CD1c-positive myeloid dendritic cell (primary cell): Measurements from ENCODE around the gene MYOM1.

ENCODE experiments used
- DNase-seq: peaks from one replicate; pipeline ENCODE4 v3.0.0-alpha.2; 2016; ENCODE audit errors: extremely low spot score

MYOM1 gene

GRCh38 chr18:3250237-3251107 is 30.7 kb upstream of the MYOM1 start:
- peak; percentile 35 for DNase-seq

GRCh38 chr18:3248658-3249359 is 29.0 kb upstream of the MYOM1 start:
- peak; percentile 66 for DNase-seq

DNA sequence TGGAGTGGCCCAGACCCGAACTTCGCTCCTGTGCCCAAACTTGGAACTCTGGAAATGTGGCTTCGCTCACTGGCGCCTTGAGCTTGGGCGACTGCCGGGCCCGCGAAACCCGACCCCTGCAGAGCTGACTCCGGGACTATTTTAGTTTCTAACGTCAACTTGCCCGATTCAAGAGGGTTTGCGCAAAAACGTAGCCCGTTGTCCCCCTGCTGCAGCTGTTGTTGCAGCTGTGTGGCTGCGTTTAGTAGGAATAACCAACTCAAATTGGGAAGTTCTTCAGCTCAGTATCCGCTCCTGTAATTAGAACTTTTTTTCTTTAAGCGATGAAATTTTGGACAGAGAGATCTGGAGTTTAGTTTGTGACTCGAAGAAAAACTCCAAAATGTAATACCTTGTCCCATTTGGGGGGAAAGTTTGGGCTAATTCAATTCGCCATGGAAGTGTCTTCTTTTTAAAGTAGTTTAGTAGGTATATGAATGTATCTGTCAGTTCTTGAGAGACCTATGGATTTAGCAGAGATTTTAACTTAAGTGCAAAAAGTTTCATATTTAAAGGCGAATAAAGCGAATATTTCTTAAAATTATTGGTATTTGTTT is 28.4 kb upstream of the MYOM1 start:
- peak; percentile 60 for DNase-seq

DNA sequence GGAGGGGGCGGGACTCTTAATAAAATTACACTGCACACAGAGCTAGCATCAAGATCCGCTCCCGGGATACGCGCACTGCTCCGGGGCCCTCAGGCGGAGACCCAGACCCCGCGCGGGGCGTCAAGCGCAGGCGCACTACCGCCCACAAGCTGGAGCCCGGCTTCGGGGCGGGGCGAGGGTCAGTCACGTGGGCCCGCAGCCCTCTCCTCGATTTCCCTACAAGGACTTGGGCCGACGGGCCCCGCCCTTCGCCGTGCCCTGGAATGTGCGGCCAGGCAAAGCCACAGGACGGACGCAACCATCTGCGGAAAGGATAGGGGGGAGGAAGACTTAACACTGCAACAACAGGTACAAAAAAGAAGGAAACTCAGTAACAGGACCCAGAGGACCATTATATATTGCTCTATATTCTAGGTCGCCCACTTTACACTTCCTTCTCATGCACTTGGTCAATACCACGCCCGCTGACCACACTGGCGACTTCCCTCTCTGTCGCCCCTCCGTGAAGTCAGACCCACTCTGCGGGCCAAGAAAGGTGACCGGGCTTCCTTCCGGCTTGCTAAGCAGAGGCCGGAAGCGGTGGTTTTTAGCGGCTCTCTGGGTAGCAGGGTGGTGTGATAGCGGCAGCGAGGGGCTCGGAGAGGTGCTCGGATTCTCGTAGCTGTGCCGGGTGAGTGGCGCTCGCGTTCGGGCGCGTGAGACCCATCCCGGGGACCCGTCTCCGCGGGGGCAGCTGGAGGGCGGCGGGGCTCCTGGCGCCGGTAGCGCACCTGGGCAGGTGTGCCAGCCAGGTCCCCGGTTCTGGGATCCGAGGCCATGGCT is 27.7 kb upstream of the MYOM1 start, which contains the start of gene MYL12A:
Gene MYL12A (plus strand): TSS at position 562 of the 822 bp plus-strand sequence. CDS start 5,447 bp downstream, outside the sequence.
- DNase-seq: peak; percentile 95

DNA sequence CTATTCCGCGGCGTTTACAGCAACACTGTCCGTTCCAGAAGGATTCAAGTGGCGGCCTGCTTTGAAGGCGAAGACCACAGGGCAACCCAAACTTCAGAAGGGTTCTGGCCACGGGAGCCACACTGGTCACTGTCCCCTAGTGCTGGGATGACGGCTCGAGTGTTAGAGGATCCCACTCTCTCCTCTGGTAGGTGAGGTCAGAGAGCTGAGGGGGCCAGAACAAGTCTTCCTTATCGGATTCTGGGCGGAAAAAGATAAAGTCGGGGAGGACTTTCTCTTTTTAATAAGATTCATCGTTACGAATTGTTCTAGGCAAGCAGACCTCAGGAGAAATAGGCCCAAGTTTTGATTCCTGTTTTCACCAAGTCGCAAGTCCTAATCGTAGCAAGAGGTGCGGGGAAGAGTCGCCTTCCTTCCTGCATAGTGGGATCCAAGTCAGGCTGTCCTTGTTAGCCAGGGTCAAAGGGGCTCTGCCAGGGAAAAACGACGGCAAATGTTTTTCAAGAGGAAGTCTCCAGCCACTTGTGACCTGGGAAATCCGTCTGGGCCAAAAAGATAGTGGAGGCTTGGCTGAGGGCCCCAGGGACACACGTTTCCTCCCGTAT is 27.0 kb upstream of the MYOM1 start:
- DNase-seq: no peak

GRCh38 chr18:3245853-3246634 is 26.3 kb upstream of the MYOM1 start:
- peak; percentile 89 for DNase-seq

DNA sequence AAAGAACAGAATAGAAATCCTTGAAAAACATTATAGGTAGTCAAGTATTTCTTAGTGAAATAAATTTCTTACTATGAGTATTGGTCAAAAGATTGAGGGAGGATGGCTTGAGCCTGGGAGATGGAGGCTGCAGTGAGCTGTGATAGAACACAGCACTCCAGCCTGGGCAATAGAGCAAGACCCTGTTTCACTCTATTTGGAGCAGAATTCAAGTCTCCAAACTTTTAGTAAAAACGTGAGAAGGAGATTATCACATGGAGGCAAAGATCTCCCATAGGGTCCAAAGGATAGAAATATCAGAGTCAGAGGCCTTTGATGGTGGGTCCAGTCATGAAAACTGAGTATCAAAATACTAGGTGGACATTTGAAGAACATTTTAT is 25.4 kb upstream of the MYOM1 start:
- no peak for DNase-seq

GRCh38 chr18:3238742-3239141 is 19.0 kb upstream of the MYOM1 start:
- no peak for DNase-seq

DNA sequence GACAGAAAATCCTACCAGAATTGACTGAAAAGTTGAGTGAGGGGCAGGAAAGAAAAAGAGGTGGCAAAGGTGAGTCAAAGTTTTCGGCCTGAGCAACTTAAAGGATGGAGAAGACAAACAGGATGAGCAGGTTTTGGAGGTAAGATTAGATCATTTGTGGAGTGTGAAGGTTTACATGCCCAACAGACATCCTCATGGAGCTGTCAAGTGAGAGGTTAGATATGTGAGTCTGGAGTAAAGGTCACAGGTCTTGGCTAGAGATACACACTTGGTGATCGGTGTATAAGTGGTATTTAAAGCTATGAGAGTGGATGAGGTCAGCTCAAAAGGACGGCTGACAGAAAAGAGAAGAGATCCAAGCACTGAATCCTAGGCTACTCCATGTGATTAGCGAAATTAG is 16.7 kb upstream of the MYOM1 start:
- no peak for DNase-seq

DNA sequence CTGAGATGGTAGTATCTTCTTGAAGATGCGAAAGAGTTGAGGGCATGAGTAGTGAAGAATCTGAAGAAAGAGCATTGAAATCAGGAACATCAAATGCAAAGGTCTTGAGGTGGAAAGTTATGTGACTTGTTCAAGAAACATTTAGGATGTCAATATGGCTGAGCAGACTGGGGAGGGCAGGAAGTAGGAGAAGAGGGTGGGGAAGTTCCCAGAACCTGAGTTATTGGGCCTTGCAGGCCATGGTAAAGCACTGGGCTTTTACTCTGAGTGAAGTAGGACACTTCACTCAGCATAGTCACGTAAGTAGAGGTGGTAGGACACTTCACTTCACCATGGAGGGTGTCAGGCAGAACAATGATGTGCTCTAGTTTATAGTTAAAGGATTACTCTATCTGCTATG is 16.1 kb upstream of the MYOM1 start:
- DNase-seq: no peak

- DNase-seq: no peak
Observed at GRCh38 chr18:3234457-3234856, 14.7 kb upstream of the MYOM1 start.

DNA sequence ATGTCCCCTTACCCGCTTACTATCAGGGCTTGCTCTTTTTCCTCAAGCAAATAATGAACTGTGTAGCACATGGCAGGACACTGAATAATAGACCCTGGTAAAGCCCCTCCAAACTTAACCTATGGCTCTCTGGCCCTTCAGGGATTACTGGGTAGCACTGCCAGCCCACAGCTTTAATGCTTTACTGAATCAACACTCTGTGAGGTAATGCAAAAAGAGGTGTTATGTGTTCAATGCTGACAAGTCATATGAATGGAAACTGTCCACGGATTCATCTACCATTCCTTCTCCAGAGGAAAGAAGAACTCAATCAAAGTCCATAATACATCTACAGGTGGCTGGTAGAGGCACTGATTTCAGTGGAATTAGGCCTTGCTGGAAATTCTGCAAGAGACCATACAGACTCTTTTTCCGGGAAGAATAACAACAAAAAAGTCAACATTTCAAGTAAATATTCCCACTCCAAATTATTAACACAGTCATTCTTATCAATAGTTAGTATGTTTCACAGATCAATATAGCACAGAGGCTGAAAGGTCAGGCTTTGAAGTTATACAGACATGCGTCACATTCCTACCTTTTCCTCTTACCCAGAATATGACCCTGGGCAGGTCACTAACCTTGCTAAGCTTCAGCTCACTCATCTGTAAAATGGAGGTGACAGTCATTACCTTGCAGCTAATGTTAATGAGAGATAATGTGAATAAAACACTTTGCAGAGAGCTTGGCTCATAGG is 13.8 kb upstream of the MYOM1 start:
- DNase-seq: no peak

- DNase-seq: no peak
Observed at GRCh38 chr18:3233004-3233403, 13.2 kb upstream of the MYOM1 start.

DNA sequence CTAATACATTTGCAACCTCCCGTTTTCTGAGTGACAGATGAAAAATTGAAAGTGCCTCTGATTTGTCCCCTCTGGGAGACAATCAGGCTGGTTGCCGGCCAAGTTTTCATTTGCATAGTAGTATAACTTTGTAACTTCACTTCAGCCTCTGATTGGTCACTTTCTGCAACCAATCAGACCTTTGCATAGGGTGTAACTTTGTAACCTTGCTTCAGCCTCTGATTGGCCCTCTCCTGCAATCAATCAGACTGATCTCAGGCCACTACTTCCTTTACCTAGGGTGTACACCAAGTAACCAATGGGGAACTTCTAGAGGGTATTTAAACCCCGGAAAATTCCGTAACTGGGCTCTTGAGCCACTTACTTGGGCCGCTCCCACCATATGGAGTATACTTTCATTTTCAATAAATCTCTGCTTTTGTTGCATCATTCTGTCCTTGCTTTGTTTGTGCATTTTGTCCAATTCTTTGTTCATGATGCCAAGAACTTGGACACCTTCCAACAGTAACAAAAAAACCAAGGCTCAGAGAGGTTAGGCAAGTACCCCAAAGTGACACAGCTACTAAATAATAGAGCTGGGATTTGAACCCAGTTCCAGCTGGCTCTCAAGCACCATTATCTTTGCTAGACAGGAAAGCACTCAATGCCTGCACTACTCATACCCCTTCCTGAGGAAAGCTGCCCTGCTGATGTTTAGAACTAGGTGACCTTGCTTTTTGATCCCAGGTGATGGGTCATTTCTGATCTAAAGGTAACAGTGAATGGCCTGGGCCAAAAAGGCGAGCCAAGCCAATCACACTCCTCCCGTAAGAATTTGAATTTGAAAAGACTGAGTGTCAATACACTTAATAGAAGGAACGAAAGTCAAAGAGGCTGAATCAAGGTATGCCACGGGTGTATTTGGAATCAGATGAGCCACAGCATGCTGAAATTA is 10.9 kb upstream of the MYOM1 start:
- no peak for DNase-seq

GRCh38 chr18:3226048-3226447 is 6.3 kb upstream of the MYOM1 start:
- DNase-seq: no peak

GRCh38 chr18:3225588-3225987 is 5.8 kb upstream of the MYOM1 start:
- no peak for DNase-seq

GRCh38 chr18:3224223-3224622 is 4.5 kb upstream of the MYOM1 start:
- no peak for DNase-seq

DNA sequence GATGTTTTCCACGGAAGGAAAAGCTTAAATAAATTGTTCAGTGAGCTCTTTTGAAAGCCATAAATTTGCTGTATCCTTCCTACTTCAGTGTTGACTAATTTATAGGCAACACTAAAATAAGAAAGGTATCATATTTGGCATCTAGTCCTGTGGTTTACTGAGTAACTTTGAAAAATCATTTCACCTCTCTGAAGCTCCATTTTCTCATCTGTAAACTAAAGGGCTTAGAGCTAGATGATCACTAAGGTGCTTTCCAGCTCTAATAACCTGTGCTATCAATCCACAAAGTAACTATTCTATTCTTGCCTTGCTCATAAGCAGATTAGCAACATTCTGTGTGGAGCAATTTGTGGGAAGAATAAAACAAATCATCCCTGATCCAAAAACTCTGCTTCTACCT is 3.6 kb upstream of the MYOM1 start:
- no peak for DNase-seq

GRCh38 chr18:3221496-3221895 is 1.7 kb upstream of the MYOM1 start:
- DNase-seq: no peak
